Mammary epithelial cell (primary cell): ENCODE results near the gene RPA1.

Experiments
- EZH2 ChIP-seq: IDR thresholded peaks from 2 replicates; pipeline ENCODE4 v1.6.1; 2012; ENCODE audit warnings: low read length, inconsistent platforms, borderline replicate concordance
- TF ChIP-seq, protein P1 (sequence below), 2 donors: IDR thresholded peaks in 1 of 2; conservative IDR thresholded peaks in 1 of 2; 2 replicates each; pipeline ENCODE4 v1.5.1; 2011 to 2012; ENCODE audit warnings: inconsistent platforms in 2 of 2, low read length in 2 of 2, mild to moderate bottlenecking in 2 of 2, control low read depth in 1 of 2, low read depth in 1 of 2; ENCODE audit not compliant: insufficient read depth in 1 of 2; ENCODE audit errors: extremely low read depth in 1 of 2

DNA sequence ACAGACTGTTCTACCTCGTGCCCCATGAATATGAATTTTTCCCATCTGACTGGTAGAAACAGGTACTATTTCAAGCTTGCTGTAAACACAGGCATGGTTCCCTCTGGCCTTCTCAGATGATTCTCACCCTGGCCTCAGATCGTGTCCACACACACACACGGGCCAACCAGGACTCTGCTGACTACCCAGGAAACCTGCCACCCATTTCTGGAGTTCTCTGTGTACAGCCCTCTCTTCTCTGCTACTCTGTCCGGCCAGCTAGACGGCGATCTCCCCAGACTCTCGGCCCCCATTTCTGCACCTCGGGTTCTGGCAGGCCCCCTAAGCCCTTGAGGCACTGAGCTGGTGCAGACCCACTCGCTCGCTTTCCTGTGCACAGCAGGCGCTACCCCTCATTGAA, 31.2 kb downstream of the RPA1 start:
- TF ChIP-seq, protein P1, sequence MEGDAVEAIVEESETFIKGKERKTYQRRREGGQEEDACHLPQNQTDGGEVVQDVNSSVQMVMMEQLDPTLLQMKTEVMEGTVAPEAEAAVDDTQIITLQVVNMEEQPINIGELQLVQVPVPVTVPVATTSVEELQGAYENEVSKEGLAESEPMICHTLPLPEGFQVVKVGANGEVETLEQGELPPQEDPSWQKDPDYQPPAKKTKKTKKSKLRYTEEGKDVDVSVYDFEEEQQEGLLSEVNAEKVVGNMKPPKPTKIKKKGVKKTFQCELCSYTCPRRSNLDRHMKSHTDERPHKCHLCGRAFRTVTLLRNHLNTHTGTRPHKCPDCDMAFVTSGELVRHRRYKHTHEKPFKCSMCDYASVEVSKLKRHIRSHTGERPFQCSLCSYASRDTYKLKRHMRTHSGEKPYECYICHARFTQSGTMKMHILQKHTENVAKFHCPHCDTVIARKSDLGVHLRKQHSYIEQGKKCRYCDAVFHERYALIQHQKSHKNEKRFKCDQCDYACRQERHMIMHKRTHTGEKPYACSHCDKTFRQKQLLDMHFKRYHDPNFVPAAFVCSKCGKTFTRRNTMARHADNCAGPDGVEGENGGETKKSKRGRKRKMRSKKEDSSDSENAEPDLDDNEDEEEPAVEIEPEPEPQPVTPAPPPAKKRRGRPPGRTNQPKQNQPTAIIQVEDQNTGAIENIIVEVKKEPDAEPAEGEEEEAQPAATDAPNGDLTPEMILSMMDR (conservative IDR thresholded peaks at IDR 0.05 in 1 of 2, IDR thresholded peaks at IDR 0.05 in 1 of 2; ENCODE audit: extremely low read depth in 1 of 2, insufficient read depth in 1 of 2, low read depth in 1 of 2, low read length in 2 of 2) = no peak
- TF ChIP-seq EZH2 = no peak
